Bronchial epithelial cell (primary cell): Measurements from ENCODE around the gene GALNS. TPM values are rescaled to one million over a fixed set of nuclear protein-coding genes. Genes with fewer than 3 reads are reported as not detected.

Experiments used
- DNase-seq: peaks from one replicate; pipeline ENCODE4 v3.0.0-alpha.2; 2010; ENCODE audit warnings: low read depth
- FAIRE-seq: peaks from 2 replicates; lab custom pipeline; 2011; peaks lifted over from hg19 to GRCh38; lab: Jason Lieb, UNC
- H3K27me3 ChIP-seq: 2 replicates; pipeline ENCODE4 v1.5.1; 2011; ENCODE audit warnings: low read length; ENCODE audit not compliant: control insufficient read depth, insufficient read depth
- H3K36me3 ChIP-seq: 2 replicates; pipeline ENCODE4 v1.5.1; 2011; ENCODE audit warnings: low read length; ENCODE audit not compliant: control insufficient read depth, insufficient read depth
- H3K4me3 ChIP-seq: 2 replicates; pipeline ENCODE4 v1.5.1; 2011; ENCODE audit warnings: mild to moderate bottlenecking, low read depth, low read length, control low read depth
- CTCF ChIP-seq: IDR thresholded peaks from 2 replicates; pipeline ENCODE4 v1.5.1; 2011; ENCODE audit warnings: mild to moderate bottlenecking, moderate library complexity, low read length, control low read depth, inconsistent platforms; ENCODE audit not compliant: insufficient read depth, severe bottlenecking
- total RNA-seq: library from RNA; depleted of rRNA; stranded (reverse); fragments of >200 nt; gene quantifications from 2 replicates; pipeline ENCODE4 v1.2.1, GENCODE V29; 2014

GALNS gene
- total RNA-seq, 1 donor from 2014 or later: 16.3 TPM

- H3K36me3 ChIP-seq: peaks cover 17% of the 10 kb centered on the region
- DNase-seq (no peak), FAIRE-seq (no peak)
- H3K4me3 ChIP-seq: no peak overlapping the region
- TF ChIP-seq CTCF: no peak
- H3K27me3 ChIP-seq: no peaks in the 10 kb centered on the region
These were observed 15.0 kb downstream of the GALNS start for GRCh38 chr16:88841521-88842307.

GRCh38 chr16:88840600-88841215 is 16.0 kb downstream of the GALNS start:
- H3K27me3 ChIP-seq: no peaks in the 10 kb centered on the region
- no peak for FAIRE-seq
- no peak overlapping the region for H3K4me3 ChIP-seq
- H3K36me3 ChIP-seq: peaks cover 17% of the 10 kb centered on the region
- no peak for TF ChIP-seq CTCF
- no peak for DNase-seq

- Histone ChIP-seq H3K27me3 (no peaks in the 10 kb centered on the region), H3K36me3 (peaks cover 21% of the 10 kb centered on the region), H3K4me3 (no peak overlapping the region)
- DNase-seq (no peak), FAIRE-seq (no peak)
- TF ChIP-seq CTCF: no peak
These were observed 16.8 kb downstream of the GALNS start for GRCh38 chr16:88839745-88840599.

GRCh38 chr16:88839026-88839529 is 17.7 kb downstream of the GALNS start:
- DNase-seq (no peak), FAIRE-seq (no peak)
- H3K36me3 ChIP-seq: peaks cover 21% of the 10 kb centered on the region
- TF ChIP-seq CTCF: no peak
- H3K4me3 ChIP-seq: no peak overlapping the region
- H3K27me3 ChIP-seq: no peaks in the 10 kb centered on the region

GRCh38 chr16:88838566-88838965 is 18.2 kb downstream of the GALNS start:
- TF ChIP-seq CTCF: no peak
- DNase-seq: no peak
- H3K27me3 ChIP-seq: no peaks in the 10 kb centered on the region
- no peak overlapping the region for H3K4me3 ChIP-seq
- peak; percentile 58 for FAIRE-seq
- H3K36me3 ChIP-seq: peaks cover 21% of the 10 kb centered on the region
